Breast epithelium (tissue), 4 donors: ENCODE data around the gene PPM1D. TPM values are rescaled to one million over a fixed set of nuclear protein-coding genes. Genes with fewer than 3 reads are reported as not detected.

ENCODE experiments used
- DNase-seq, 2 donors: peaks; one replicate each; pipeline ENCODE4 v3.0.0-alpha.2; 2019; ENCODE audit warnings: low spot score in 2 of 2
- H3K27ac ChIP-seq, 2 donors: fragments of 200-600 bp; sonication (generic) in 1 of 2; one replicate each; pipeline ENCODE4 v1.5.1; 2016 to 2019; ENCODE audit warnings: mild to moderate bottlenecking in 1 of 2
- H3K27me3 ChIP-seq, 2 donors: fragments of 200-600 bp; sonication (generic) in 1 of 2; one replicate each; pipeline versions ENCODE4 v1.5.1 to v1.6.0; 2017 to 2019; ENCODE audit warnings: control low read depth in 1 of 2, mild to moderate bottlenecking in 1 of 2
- H3K36me3 ChIP-seq: fragments of 200-600 bp; one replicate; pipeline ENCODE4 v1.5.1; 2019
- H3K4me1 ChIP-seq, 2 donors: fragments of 200-600 bp; sonication (generic); one replicate each; pipeline ENCODE4 v1.5.1; 2016 to 2019; ENCODE audit warnings: control low read depth in 1 of 2
- H3K4me3 ChIP-seq, 3 donors: fragments of 200-600 bp; sonication (generic); 1 replicate in 2 of 3; 2 replicates in 1 of 3; pipeline ENCODE4 v1.5.1; 2016 to 2019; ENCODE audit warnings: mild to moderate bottlenecking in 3 of 3, moderate library complexity in 2 of 3
- H3K9me3 ChIP-seq, 2 donors: fragments of 200-600 bp; sonication (generic) in 1 of 2; one replicate each; pipeline ENCODE4 v1.5.1; 2016 to 2019; ENCODE audit warnings: control low read depth in 1 of 2
- CTCF ChIP-seq, 3 donors: fragments of 450-650 bp; IDR thresholded peaks; one replicate each; pipeline ENCODE4 v1.5.1; 2016 to 2017; ENCODE audit warnings: antibody characterized with exemption in 3 of 3, mild to moderate bottlenecking in 3 of 3, moderate library complexity in 3 of 3
- POLR2A ChIP-seq: fragments of 450-650 bp; IDR thresholded peaks from one replicate; pipeline ENCODE4 v1.6.1; 2016; ENCODE audit warnings: antibody characterized with exemption, mild to moderate bottlenecking, moderate library complexity
- POLR2AphosphoS5 ChIP-seq, 3 donors: sonication (generic); formaldehyde crosslinking; IDR thresholded peaks; one replicate each; pipeline ENCODE4 v1.6.1; 2017; ENCODE audit warnings: antibody characterized with exemption in 3 of 3
- intact Hi-C: fragments of 100-400 bp; cut with DNase I; formaldehyde crosslinking; loops from one replicate; pipeline ENCODE4 v1.15.1; 2023; ENCODE audit warnings: low total_unique reads
- total RNA-seq, 3 donors: library from RNA; depleted of rRNA; stranded (reverse); fragments of >200 nt; gene quantifications; one replicate each; pipeline ENCODE4 v1.1.0, GENCODE V29; 2016

Gene PPM1D
- total RNA-seq, 3 donors from 2014 or later, result 12.3 to 19.6 (median 14.7) TPM

- no peaks in the 10 kb centered on the region for H3K9me3 ChIP-seq
- intact Hi-C loops, result no loop called here
- no peaks in the 10 kb centered on the region for H3K36me3 ChIP-seq
- H3K4me1 ChIP-seq, result no peaks in the 10 kb centered on the region
- no peaks in the 10 kb centered on the region for H3K27me3 ChIP-seq
- DNase-seq, result no peak
- TF ChIP-seq CTCF (IDR thresholded peaks at IDR 0.05) (no peak), POLR2A (no peak)
- no peak overlapping the region for H3K4me3 ChIP-seq
- H3K27ac ChIP-seq, result no peak overlapping the region
These were observed 85.4 kb downstream of the PPM1D start for GRCh38 chr17:60685437-60685836.

GRCh38 chr17:60695960-60696359 is 96.0 kb downstream of the PPM1D start:
- Histone ChIP-seq H3K27me3 (no peaks in the 10 kb centered on the region), H3K4me1 (no peaks in the 10 kb centered on the region), H3K27ac (no peak overlapping the region), H3K36me3 (no peaks in the 10 kb centered on the region), H3K9me3 (no peaks in the 10 kb centered on the region), H3K4me3 (no peak overlapping the region)
- DNase-seq, result no peak
- intact Hi-C loops, result no loop called here
- no peak for TF ChIP-seq POLR2A
- no peak for TF ChIP-seq POLR2AphosphoS5 (IDR thresholded peaks at IDR 0.05)
- no peak for TF ChIP-seq CTCF (IDR thresholded peaks at IDR 0.05)

DNA sequence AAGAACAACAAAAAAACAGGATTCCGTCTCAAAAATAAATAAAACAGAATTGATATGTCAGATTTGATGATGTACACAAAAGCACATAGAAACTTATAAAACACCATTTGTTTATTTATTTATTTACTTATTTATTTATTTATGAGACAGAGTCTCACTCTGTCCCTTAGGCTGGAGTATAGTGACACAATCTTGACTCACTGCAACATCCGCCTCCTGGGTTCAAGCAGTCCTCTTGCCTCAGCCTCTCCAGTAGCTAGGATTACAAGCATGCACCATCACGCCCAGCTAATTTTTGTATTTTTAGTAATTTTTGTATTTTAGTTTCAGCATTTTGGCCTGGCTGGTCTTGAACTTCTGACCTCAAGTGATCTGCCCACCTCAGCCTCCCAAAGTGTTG is 99.1 kb downstream of the PPM1D start:
- Histone ChIP-seq H3K27ac (no peak overlapping the region), H3K4me1 (no peaks in the 10 kb centered on the region), H3K4me3 (no peak overlapping the region), H3K9me3 (no peaks in the 10 kb centered on the region), H3K36me3 (no peaks in the 10 kb centered on the region), H3K27me3 (no peaks in the 10 kb centered on the region)
- intact Hi-C loops, result no loop called here
- no peak for DNase-seq
- TF ChIP-seq CTCF (IDR thresholded peaks at IDR 0.05) (no peak), POLR2AphosphoS5 (IDR thresholded peaks at IDR 0.05) (no peak), POLR2A (no peak)

DNA sequence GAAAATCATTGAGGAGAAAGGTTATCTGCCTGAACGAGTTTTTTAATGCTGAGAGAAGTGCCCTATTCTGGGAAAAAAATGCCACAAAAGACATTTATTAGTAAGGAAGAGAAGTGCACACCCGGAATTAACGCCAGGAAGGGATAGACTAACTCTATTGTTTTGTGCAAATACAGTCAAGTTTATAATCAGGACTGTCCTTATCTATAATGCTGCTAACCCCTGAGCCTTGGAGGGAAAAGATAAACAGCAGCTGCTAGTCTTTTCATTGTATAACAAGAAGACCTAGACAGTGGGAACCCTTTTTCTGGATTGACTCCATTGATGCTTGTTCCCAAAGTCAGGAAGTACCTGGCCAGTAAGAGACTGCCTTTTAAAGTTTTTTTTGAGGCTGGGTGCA is 104.2 kb downstream of the PPM1D start:
- no peak for TF ChIP-seq POLR2A
- TF ChIP-seq POLR2AphosphoS5 (IDR thresholded peaks at IDR 0.05), result no peak
- no peak for TF ChIP-seq CTCF (IDR thresholded peaks at IDR 0.05)
- H3K36me3 ChIP-seq, result no peaks in the 10 kb centered on the region
- intact Hi-C loops, result no loop called here
- H3K9me3 ChIP-seq, result peaks cover 0 to 5% of the 10 kb centered on the region in 2 donors
- no peaks in the 10 kb centered on the region for H3K4me1 ChIP-seq
- DNase-seq, result no peak
- no peak overlapping the region for H3K27ac ChIP-seq
- no peak overlapping the region for H3K4me3 ChIP-seq
- H3K27me3 ChIP-seq, result no peaks in the 10 kb centered on the region

DNA sequence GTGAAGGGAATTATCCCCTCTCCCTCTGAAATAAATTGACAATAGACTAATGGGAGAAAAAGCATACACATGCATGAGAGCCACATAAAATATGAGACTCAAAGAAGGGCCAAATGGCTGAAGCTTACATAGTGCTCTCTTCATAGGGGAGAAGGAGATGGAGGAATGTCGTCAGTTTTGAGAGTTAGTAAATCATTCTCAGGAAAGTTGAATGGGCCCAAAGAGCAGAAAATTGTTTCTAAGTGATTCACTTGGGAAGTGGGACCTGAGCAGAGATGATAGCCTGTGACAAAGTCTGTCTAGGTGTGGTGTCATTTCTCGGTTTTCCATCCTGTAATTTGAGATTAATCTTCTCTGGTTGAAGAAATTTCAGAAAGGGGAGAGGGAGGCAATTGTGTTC is 112.7 kb downstream of the PPM1D start:
- no peaks in the 10 kb centered on the region for H3K36me3 ChIP-seq
- intact Hi-C loops, result no loop called here

More for the DNA sequence above, 112.7 kb downstream of the PPM1D start:
- no peak for TF ChIP-seq POLR2A
- TF ChIP-seq POLR2AphosphoS5 (IDR thresholded peaks at IDR 0.05), result no peak
- TF ChIP-seq CTCF (IDR thresholded peaks at IDR 0.05), result no peak
- no peak overlapping the region for H3K27ac ChIP-seq
- DNase-seq, result no peak
- H3K27me3 ChIP-seq, result no peaks in the 10 kb centered on the region
- no peaks in the 10 kb centered on the region for H3K9me3 ChIP-seq
- no peak overlapping the region for H3K4me3 ChIP-seq
- no peaks in the 10 kb centered on the region for H3K4me1 ChIP-seq
